Peyer's patch (tissue), 4 donors: Measurements from ENCODE around the gene AGGF1.

Experiments used
- POLR2A ChIP-seq, 2 donors: fragments of 450-650 bp; IDR thresholded peaks; one replicate each; pipeline ENCODE4 v1.5.1; 2017; ENCODE audit warnings: antibody characterized with exemption in 2 of 2, mild to moderate bottlenecking in 2 of 2, moderate library complexity in 2 of 2
- TF ChIP-seq, protein P1 (sequence below), 6 experiments: fragments of 450-650 bp in 4 of 6; fragments of 200-600 bp in 2 of 6; sonication (generic) in 1 of 6; IDR thresholded peaks; one replicate each; pipeline ENCODE4 v1.5.1; 2017 to 2019; ENCODE audit warnings: antibody characterized with exemption in 6 of 6, mild to moderate bottlenecking in 3 of 6, moderate library complexity in 1 of 6

DNA sequence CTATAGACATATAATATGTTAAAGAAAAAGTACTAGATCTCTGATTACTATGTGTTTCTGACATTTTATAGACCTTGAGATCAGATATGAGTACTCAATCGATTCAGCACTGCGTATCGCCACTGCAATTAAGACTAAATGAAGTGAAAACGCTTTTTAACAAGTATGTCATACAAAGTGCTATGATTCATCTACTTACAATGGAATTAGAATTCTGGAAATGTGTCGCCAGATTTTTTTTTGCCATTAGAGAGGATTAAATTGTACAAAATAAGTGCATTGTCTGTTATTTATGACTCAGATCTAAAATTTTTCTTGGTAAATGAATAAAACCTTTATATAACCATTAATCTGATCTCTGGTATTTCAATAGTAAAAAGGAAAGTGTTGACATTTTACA lies 20.0 kb upstream of the AGGF1 start:
- TF ChIP-seq, protein P1, sequence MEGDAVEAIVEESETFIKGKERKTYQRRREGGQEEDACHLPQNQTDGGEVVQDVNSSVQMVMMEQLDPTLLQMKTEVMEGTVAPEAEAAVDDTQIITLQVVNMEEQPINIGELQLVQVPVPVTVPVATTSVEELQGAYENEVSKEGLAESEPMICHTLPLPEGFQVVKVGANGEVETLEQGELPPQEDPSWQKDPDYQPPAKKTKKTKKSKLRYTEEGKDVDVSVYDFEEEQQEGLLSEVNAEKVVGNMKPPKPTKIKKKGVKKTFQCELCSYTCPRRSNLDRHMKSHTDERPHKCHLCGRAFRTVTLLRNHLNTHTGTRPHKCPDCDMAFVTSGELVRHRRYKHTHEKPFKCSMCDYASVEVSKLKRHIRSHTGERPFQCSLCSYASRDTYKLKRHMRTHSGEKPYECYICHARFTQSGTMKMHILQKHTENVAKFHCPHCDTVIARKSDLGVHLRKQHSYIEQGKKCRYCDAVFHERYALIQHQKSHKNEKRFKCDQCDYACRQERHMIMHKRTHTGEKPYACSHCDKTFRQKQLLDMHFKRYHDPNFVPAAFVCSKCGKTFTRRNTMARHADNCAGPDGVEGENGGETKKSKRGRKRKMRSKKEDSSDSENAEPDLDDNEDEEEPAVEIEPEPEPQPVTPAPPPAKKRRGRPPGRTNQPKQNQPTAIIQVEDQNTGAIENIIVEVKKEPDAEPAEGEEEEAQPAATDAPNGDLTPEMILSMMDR (IDR thresholded peaks at IDR 0.05): no peak
- TF ChIP-seq POLR2A (IDR thresholded peaks at IDR 0.05): no peak
